ENCODE results near the gene CASTOR2.
A peak's percentile ranks its signal among the peaks of the same experiment; 100 is the strongest.
"Not testable (repeated sequence)": the region's sequence is repeated elsewhere in the genome, so short reads cannot be mapped to it uniquely, and the experiment has no call there.

Gene CASTOR2

GRCh38 chr7:74972377-74972776 is 7.9 kb downstream of the CASTOR2 start:
- H3K9me3 Mint-ChIP-seq, H3K4me1 Mint-ChIP-seq, H3K27me3 Mint-ChIP-seq, ATAC-seq, H3K27ac Mint-ChIP-seq, H3K4me3 Mint-ChIP-seq, DNase-seq: not testable (repeated sequence)

DNA sequence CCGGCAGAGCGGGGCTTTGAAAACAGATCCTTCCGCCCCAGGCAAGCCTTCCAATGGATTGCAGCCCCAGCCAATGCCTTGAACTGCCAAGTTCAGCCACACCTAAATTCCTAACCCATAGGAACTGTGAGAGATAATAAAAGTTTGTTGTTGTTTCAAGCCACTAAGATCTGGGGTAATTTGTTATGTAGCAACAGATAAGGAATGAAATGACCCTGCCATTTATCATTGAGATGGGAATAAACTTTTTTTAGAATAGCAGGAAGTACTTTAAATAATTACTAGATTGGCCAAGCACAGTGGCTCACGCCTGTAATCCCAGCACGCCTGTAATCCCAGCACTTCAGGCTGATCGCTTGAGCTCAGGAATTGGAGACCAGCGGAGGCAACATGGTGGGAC is 11.5 kb downstream of the CASTOR2 start:
- not testable (repeated sequence) for H3K9me3 Mint-ChIP-seq, H3K4me1 Mint-ChIP-seq, DNase-seq, H3K27me3 Mint-ChIP-seq, H3K27ac Mint-ChIP-seq, ATAC-seq, H3K4me3 Mint-ChIP-seq

DNA sequence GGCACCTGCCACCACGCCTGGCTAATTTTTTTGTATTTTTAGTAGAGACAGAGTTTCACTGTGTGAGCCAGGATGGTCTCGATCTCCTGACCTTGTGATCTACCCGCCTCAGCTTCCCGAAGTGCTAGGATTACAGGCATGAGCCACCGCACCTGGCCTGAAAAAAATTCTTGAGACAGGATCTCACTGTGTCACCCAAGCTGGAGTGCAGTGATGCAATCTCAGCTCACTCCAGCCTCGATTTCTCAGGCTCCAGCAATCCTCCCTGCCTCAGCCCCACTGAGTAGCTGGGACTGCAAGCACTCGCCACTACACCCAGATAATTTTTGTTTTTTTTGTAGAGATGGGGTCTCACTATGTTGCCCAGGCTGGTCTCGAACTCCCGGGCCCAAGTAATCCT is 13.0 kb downstream of the CASTOR2 start:
- not testable (repeated sequence) for H3K4me3 Mint-ChIP-seq, ATAC-seq, DNase-seq, H3K4me1 Mint-ChIP-seq, H3K27me3 Mint-ChIP-seq, H3K27ac Mint-ChIP-seq, H3K9me3 Mint-ChIP-seq

- not testable (repeated sequence) for DNase-seq, H3K27ac Mint-ChIP-seq, H3K9me3 Mint-ChIP-seq, H3K27me3 Mint-ChIP-seq, H3K4me1 Mint-ChIP-seq, H3K4me3 Mint-ChIP-seq, ATAC-seq
Measured at GRCh38 chr7:74988436-74988835, 23.9 kb downstream of the CASTOR2 start.

DNA sequence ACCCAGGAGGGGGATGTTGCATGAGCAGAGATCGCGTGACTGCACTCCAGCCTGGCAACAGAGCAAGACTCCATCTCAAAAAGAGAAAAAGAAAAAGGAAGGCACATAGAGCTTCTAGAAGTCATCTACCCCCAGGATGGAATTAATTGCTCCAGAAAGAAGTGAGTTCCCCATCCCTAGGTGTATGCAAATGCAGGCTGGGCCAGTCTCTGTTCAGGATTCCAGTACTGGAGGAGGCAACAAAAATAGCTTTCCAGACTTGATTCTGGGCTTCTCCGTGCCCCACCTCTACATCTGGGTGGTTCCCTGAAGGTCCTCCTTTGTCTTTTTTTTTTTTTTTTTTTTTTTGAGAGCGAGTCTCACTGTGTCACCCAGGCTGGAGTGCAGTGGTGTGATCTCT is 28.6 kb downstream of the CASTOR2 start:
- no peaks in the 10 kb centered on the region for H3K4me1 Mint-ChIP-seq
- no peak for ATAC-seq
- DNase-seq: no peak
- no peak overlapping the region for H3K4me3 Mint-ChIP-seq
- H3K9me3 Mint-ChIP-seq: no peaks in the 10 kb centered on the region
- peak overlapping the region in 1 of 2 donors; percentile 69 for H3K27ac Mint-ChIP-seq
- H3K27me3 Mint-ChIP-seq: no peaks in the 10 kb centered on the region

DNA sequence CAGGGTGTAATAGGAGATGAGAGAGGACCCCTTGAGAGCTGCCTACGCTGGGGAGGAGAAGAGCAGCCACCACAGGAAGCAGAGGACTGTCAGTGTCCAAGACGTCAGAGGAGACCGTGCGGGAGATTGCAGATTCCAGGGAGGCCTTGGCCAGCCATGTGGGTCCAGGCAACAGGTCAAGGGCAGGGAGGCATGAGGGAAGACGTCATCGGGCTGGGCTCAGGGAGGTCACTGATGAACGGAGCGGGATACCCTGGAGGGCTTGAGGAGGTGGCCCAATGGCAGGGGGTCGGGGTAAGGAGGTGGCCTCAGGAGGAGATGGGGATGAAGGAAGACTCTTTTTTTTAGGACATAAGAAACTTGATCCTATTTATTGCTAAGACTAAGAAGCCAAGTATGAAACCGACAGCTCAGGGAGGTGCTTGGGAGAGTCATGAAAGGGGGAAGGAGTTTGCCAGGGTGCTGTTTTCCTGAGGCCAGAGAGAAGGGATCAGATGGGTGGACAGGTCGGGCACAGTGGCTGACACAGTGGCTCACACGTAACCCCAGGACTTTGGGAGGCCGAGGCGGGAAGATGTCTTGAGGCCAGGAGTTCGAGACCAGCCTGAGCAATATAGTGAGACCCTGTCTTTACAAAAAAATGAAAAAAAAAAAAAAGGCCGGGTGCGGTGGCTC is 30.5 kb downstream of the CASTOR2 start:
- not testable (repeated sequence) for DNase-seq, H3K27ac Mint-ChIP-seq, H3K4me3 Mint-ChIP-seq, H3K9me3 Mint-ChIP-seq, H3K4me1 Mint-ChIP-seq, H3K27me3 Mint-ChIP-seq, ATAC-seq

- not testable (repeated sequence) for H3K9me3 Mint-ChIP-seq, H3K4me1 Mint-ChIP-seq, H3K27ac Mint-ChIP-seq, H3K4me3 Mint-ChIP-seq, H3K27me3 Mint-ChIP-seq, DNase-seq, ATAC-seq
Measured at GRCh38 chr7:74996361-74996760, 31.9 kb downstream of the CASTOR2 start.

DNA sequence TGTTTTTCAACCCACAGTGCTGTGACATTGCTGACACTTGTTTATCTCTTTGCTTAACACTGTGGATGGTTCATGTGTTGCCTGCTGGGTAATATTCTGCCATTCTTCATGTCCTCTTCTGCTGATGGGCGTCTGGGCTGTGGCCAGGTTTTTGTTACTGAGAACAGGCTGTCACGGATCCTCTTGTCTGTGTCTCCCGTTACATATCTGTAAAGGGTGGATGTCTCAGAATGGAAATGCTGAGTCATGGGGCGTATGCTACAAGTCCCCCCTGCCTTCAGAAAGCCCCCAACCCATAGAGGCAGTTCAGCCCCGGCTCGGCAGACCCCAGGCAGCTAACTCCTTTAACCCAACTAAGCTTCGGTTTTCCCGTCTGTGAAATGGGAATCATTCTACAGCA is 33.3 kb downstream of the CASTOR2 start:
- ATAC-seq, DNase-seq, H3K4me3 Mint-ChIP-seq, H3K4me1 Mint-ChIP-seq, H3K9me3 Mint-ChIP-seq, H3K27me3 Mint-ChIP-seq: not testable (repeated sequence)
- H3K27ac Mint-ChIP-seq: peak overlapping the region in 1 of 2 donors; percentile 54

- H3K9me3 Mint-ChIP-seq, H3K4me3 Mint-ChIP-seq, DNase-seq, H3K27me3 Mint-ChIP-seq, H3K27ac Mint-ChIP-seq, ATAC-seq, H3K4me1 Mint-ChIP-seq: not testable (repeated sequence)
Measured at GRCh38 chr7:75001356-75001755, 36.9 kb downstream of the CASTOR2 start.

DNA sequence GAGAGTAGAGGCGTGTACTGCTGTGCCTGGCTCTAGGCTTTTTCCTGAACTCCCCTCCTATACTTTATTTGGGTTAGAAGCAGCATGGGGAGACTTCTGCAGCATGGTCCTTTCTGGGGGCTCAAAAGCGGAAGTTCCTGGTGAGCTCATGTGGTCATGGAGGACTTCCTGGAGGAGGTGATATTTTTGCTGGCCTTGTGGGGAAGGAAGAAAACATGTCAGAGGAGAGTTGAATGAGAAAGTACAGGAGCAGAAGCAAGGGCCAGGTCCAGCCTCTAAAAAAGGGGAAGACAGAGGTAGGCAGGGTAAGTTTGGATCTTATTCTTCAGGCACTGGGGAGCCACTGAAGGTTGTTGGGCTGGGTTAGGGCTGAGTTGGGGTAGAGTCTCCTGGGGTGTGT is 45.5 kb downstream of the CASTOR2 start:
- no peak for DNase-seq
- H3K9me3 Mint-ChIP-seq: no peaks in the 10 kb centered on the region
- H3K4me1 Mint-ChIP-seq: no peaks in the 10 kb centered on the region
- ATAC-seq: no peak
- peak overlapping the region in 1 of 2 donors; percentile 85 for H3K27ac Mint-ChIP-seq
- no peaks in the 10 kb centered on the region for H3K27me3 Mint-ChIP-seq
- no peak overlapping the region for H3K4me3 Mint-ChIP-seq

GRCh38 chr7:75017832-75018231 is 53.3 kb downstream of the CASTOR2 start:
- H3K4me3 Mint-ChIP-seq: no peak overlapping the region
- H3K27ac Mint-ChIP-seq: no peak overlapping the region
- DNase-seq (no peak), ATAC-seq (no peak)
- no peaks in the 10 kb centered on the region for H3K27me3 Mint-ChIP-seq
- H3K4me1 Mint-ChIP-seq: no peaks in the 10 kb centered on the region
- H3K9me3 Mint-ChIP-seq: no peaks in the 10 kb centered on the region

DNA sequence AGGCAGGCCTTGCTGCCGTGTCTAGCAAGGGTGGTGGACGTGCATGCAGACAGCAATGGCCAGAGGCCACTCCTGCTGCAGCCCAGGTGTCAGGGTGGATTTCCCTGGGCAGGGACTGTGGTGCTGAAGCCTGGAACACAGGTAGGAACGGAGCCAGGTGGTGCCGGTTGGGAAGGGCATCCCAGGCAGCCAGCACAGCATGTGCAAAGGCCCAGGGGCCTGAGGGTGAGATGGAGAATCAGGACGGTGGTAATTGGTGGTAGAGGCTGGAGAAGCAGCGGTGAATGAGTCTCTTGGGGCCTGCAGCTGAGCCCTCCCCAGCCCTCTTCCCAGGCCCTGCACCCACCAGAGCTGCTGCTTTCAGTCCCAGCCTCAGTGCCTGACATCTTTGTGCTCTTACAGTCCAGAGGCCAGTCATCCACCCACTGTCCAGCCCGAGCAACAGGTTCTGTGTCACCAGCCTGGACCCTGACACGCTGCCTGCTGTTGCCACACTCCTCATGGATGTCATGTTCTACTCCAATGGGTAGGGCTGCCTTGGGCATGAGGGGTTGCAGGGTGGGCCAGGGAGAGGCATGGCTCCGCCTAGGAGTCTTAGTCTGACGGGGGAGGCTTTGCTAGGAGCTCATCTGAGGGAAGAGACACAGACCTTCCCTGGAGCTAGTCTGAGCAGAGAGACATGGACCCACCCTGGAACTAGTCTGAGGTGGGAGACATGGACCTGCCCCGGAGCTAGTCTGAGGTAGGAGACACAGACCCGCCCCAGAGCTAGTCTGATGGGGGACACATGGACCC is 54.3 kb downstream of the CASTOR2 start:
- ATAC-seq: no peak
- Mint-ChIP-seq H3K4me3 (no peak overlapping the region), H3K27me3 (no peaks in the 10 kb centered on the region)

GRCh38 chr7:75019800-75020199 is 55.3 kb downstream of the CASTOR2 start:
- Mint-ChIP-seq H3K4me1 (no peaks in the 10 kb centered on the region), H3K9me3 (no peaks in the 10 kb centered on the region), H3K27me3 (no peaks in the 10 kb centered on the region), H3K27ac (no peak overlapping the region), H3K4me3 (no peak overlapping the region)
- DNase-seq (no peak), ATAC-seq (no peak)

More for the DNA sequence above, 54.3 kb downstream of the CASTOR2 start:
- no peaks in the 10 kb centered on the region for H3K9me3 Mint-ChIP-seq
- no peak for DNase-seq
- H3K27ac Mint-ChIP-seq: no peak overlapping the region
- H3K4me1 Mint-ChIP-seq: no peaks in the 10 kb centered on the region

DNA sequence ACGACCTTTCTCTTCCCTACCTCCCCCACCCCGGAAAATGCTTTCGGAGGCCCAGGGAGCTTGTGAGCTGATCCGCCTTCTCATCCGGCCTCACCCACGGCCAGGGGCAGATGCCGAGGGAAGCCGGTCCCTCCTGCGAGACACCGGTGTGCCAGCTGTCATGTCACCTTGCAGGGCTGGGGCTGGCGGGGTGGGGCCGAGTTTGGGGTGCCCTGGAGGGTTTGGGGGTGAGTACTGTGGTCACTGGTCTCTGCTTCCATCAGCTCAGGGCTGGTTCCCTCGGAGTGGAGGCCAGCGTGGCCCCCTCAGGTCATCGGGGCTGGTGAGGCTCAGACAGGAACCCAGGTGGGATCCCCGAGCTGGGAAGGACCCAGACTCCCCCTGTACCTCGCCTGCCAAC is 60.4 kb downstream of the CASTOR2 start:
- no peaks in the 10 kb centered on the region for H3K4me1 Mint-ChIP-seq
- no peaks in the 10 kb centered on the region for H3K9me3 Mint-ChIP-seq
- DNase-seq: no peak
- no peaks in the 10 kb centered on the region for H3K27me3 Mint-ChIP-seq
- H3K27ac Mint-ChIP-seq: peak overlapping the region in 1 of 2 donors; percentile 54
- H3K4me3 Mint-ChIP-seq: no peak overlapping the region
- peak; percentile 21 for ATAC-seq

GRCh38 chr7:75028299-75028698 is 63.8 kb downstream of the CASTOR2 start:
- Mint-ChIP-seq H3K4me3 (no peak overlapping the region), H3K4me1 (no peaks in the 10 kb centered on the region), H3K27ac (peak overlapping the region in 1 of 2 donors; percentile 8), H3K27me3 (no peaks in the 10 kb centered on the region), H3K9me3 (no peaks in the 10 kb centered on the region)
- DNase-seq (no peak), ATAC-seq (no peak)

DNA sequence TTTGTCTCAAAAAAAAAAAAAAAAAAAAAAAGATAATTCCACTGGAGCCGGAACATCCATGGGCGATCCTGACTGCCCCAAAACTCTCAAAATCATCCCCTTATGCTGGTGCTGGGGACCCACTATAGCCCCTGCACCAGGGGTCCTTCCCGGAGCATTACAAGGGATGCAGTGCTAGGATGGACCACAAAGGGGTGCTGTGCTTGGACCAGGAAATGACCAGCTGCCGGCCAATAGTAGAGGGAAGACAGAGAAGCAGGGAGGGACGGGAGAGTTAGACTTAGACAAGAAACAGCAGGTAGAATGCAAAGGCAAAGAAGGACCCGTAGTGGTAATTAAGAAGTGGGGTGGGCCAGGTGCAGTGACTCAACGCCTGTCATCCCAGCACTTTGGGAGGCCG is 68.6 kb downstream of the CASTOR2 start:
- no peak for DNase-seq
- Mint-ChIP-seq H3K27me3 (no peaks in the 10 kb centered on the region), H3K9me3 (no peaks in the 10 kb centered on the region), H3K4me1 (no peaks in the 10 kb centered on the region), H3K27ac (no peak overlapping the region), H3K4me3 (no peak overlapping the region)
- no peak for ATAC-seq

All from stimulated activated naive CD8-positive, alpha-beta T cell treated with anti-CD3 and anti-CD28 coated beads, Interleukin-15, amount 100 ng/mL, for 72 hours (primary cell).